Fibroblast of skin of right biceps (primary cell): ENCODE measurements around the gene BHLHA15.
A peak's percentile ranks its signal among the peaks of the same experiment; 100 is the strongest.

Experiments used
- DNase-seq: peaks from one replicate; pipeline ENCODE4 v3.0.0-alpha.2; 2013

Gene BHLHA15

GRCh38 chr7:98228801-98229200, 17.6 kb downstream of the BHLHA15 start:
- no peak for DNase-seq

DNA sequence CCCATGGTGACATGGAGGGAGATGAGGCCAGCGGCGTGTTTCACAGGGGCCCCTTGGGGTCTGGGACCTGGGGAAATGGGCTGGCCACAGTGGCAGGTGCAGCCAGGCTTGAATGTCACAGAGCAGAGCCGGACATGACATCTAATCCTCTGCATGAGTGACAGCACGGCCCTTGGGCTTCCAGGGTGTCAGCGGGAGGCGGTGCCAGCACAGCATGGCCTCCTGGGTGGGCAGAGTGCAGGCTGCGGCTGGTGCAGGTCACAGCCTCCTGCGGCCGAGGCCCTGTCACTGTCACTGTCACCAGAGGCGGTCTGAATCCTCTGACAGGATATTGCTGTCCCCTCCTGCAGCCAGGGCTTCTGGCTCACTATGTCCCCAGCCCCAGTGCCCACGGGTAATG, 18.2 kb downstream of the BHLHA15 start:
- no peak for DNase-seq

DNA sequence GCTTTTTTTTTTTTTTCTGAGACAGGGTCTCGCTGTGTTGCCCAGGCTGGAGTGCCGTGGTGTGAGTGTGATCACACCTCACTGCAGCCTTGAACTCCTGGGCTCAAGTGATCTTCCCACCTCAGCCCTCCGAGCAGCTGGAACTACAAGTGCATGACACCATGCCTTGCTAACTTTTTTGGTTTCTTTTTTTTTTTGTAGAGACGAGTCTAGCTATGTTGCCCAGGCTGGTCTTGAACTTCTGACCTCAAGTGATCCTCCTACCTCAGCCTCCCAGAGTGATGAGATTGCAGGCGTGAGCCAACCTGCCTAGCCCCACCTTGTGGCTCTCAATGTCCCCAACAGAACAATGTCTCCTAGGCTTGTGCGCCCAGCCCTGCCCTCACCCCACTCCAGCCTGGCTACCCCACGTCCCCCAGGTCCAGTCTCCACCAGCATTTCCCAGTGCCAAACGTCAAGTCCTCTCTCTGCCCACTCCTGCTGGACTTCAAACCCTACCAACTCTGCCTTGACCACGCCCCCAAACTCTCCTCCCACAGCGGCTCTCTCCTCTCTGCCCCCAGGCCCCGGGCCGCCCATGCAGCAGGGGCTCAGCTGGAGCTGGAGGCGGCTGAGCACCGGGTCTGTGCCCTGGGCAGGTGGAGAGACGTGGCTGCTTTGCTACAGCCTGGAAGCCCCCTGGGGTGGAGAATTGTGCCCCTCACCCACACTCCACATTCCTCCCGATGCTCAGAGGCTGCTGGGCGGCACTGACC, 18.9 kb downstream of the BHLHA15 start:
- no peak for DNase-seq

DNA sequence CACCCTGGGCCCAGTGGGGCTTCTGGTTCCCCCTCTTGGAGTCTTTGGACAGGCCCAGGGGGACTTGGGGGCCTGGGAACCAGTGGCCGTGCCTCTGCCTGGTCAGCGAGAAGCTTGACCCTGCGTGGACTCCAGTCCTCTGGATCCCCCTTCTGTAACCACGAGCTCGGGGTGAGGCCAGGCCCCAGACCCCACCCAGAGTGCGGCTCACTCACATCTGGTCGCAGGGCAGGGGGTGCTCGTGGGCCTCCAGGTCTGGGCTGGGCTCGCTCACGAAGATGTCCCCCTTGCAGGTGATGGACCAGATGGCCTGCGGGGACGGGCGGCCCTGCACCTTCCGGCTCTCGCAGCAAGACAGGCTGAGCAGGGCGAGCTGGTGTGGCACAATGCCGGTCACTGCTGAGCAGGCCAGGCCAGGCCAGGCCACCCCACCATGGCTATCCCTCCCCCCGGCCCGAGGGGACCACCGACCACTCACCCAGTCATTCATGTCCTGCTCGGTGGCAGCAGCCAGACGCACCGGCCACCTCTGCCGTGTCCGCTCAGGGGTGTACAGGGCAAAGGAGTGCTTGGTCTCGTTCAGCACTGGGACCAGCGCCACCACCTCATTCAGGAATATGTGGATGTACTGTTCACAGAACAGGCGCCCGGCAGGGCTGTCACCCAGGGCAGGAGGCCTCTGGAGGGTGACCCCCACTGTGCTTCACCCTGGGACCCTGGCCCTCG, 19.7 kb downstream of the BHLHA15 start:
- no peak for DNase-seq

DNA sequence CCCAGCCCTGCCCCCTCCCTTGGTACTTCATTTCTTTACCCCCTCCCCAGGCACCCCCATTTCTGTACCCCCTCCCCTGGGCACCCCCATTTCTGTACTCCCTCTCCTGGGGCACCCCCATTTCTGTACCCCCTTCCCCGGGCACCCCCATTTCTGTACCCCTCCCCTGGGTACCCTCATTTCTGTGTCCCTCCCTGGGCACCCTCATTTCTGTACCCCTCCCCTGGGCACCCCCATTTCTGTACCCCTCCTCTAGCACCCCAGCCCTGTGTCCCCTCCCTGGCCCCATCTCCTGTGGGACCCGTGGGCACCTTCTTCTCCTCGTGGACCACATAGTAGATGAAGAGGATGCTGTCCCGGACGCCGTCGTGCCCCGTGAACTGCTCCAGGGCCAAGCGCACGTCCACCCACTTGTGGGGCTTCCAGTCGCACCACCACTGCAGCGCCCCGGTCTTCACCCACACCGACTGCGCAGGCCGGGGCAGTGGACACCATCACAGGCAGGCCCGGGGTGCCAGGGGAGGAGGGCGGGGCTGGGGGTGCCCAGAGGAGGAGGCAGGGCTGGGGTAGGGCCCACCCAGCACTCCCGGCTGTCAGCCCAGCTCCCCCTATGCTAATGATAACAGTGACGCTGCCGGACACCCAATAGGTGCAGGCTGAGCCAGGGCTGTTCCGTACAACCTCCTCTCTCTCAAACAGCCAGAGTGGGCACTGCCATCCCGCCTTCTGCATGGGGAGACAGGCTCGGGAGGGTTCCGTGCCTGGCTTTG, 20.4 kb downstream of the BHLHA15 start:
- DNase-seq, result no peak

DNA sequence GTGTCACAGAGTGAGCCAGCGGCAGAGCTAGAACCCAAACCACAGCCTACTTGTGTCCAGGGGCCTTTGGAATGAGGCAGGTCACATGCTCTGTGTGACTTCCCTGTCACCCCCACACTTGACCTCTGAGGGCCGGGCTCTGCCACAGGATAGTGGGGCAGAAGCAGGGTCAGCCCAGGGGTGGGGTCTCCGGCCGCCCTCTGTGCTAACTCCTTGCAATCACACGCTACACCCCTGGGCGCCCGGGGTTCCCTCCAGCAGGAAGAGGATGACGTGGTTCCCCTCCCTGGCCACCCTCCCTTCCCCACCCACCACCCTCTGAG, 21.0 kb downstream of the BHLHA15 start:
- no peak for DNase-seq

DNA sequence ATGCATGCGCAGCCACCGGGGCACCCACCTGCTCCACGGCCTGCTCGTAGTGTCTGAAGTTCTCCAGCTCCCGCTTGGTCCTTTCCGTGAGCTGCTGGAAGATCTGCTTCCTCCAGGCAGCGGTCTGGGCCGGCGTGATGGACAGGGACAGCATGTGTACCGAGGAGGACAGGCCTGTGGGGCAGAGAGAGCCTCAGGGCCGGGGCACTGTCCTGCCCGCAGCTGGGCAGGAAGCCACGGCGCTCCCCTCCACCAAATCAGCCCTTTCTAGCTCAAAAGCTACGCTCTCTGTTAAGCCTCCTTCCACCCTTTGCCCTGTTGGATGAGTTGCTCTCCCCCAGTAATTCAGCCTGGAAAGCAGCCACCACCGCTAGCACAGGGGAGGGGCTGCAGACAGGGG, 21.6 kb downstream of the BHLHA15 start:
- no peak for DNase-seq

GRCh38 chr7:98233219-98234070, 22.2 kb downstream of the BHLHA15 start:
- DNase-seq, result no peak

- DNase-seq, result no peak
These were observed 23.3 kb downstream of the BHLHA15 start for GRCh38 chr7:98234429-98235147.

- DNase-seq, result no peak
These were observed 24.7 kb downstream of the BHLHA15 start for GRCh38 chr7:98235901-98236300.

GRCh38 chr7:98236355-98237185, 25.3 kb downstream of the BHLHA15 start:
- no peak for DNase-seq

DNA sequence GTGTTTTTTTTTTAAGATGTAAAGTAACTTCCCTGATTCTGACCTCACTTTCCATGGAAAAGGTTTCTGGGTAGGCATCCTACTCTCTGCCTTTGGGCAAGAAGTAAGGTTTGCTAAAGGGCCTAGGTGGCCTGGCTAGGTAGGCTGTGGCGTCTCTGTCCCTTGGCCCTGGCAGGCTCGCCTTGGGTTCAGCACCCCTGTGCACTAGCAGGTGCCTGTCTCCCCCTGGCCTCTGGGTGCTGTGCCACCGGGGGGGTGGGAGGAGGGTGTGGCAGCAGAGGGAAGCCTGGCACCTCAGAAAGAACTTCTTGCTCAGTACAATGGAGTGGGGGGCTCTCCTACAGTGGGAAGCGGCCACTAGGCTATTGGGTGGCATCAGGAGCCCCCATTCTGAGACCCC, 26.8 kb downstream of the BHLHA15 start:
- DNase-seq, result no peak

GRCh38 chr7:98238976-98239375, 27.7 kb downstream of the BHLHA15 start:
- DNase-seq, result peak; percentile 41

DNA sequence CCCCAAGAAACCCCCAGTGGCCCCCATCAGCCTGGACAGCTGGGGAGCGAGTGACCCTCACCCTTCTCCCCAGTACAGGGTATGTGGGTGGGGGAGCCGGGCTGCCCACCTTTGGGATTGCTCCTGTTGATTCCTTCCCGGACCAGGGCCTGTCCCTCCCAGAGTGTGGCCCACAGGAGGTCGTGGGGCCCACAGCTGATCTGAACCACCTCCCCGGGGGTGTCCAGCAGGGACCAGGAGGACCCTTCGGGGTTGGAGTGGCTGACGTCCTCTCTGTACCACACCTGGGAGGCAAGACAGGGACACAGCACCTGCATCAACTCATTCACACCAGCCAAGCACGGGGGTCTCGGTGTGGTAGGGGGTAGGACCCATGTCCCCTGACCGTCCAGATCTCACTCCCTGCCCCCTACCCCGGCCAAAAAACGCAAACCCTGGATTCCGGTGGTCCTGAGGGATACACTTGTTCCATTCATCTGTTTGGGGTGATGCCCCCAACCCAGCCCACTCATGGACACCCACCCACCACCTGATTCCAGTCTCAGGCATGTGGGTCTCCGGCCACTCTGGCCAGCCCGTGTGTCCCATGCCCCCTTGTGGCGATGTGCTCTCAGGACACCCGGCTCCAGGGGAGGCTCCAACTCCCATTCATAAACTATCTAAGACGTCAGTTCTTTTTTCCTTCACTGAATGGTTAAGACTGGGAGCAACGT, 29.9 kb downstream of the BHLHA15 start:
- DNase-seq, result peak; percentile 3

DNA sequence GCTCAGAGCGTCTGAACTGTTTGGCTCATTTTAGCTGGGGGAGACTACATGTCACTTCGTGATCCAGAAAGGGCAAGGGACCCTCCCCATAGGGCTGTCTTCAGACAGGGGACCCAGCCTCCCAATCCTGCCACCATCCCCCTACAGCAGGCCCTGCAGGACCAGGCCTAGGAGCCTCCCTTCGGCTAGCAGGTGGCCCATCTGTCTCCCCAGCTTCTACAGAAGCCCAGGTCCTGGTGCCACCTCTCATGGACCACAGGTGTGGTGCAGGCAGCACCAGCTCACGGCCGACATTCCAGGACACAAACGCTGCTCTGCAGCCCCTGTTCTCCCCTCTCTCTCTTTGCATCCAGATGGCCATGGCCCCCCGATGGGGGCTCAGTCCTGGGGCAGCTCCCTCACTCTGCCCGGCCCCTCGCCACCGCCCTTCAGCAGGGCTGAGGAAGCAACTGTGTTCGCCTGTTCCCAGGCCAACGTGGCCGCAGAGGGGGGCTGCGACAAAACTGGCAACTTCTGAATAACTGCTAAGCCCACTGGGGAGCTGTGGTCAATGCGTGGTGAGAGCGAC, 30.5 kb downstream of the BHLHA15 start:
- no peak for DNase-seq

- no peak for DNase-seq
These were observed 31.1 kb downstream of the BHLHA15 start for GRCh38 chr7:98242342-98242741.

DNA sequence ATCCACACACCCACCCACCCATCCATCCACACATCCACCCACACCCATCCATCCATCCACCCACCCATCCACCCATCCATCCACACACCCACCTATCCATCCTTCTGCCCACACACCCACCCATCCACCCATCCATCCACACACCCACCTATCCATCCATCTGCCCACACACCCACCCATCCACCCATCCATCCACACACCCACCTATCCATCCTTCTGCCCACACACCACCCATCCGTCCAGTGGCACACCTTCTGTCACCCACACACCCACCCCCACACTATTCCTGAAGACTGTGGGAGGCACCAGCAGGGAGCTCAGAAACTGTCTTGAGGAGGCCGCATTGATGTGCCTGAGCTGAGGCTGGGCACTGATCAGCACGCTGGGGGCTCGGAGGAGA, 31.7 kb downstream of the BHLHA15 start:
- no peak for DNase-seq

- DNase-seq, result no peak
These were observed 33.6 kb downstream of the BHLHA15 start for GRCh38 chr7:98244871-98245270.

GRCh38 chr7:98248156-98248555, 36.9 kb downstream of the BHLHA15 start:
- no peak for DNase-seq

GRCh38 chr7:98249106-98249505, 37.9 kb downstream of the BHLHA15 start:
- no peak for DNase-seq
